H9 (cell line): ENCODE data around the gene MAP2. TPM values are rescaled to one million over a fixed set of nuclear protein-coding genes. Genes with fewer than 3 reads are reported as not detected.

ENCODE experiments used
- DNase-seq: peaks from one replicate; pipeline ENCODE4 v3.0.0-alpha.2; 2017
- H2AFZ ChIP-seq: one replicate; pipeline ENCODE4 v1.6.1; 2013; ENCODE audit warnings: mild to moderate bottlenecking, low read length, control low read depth, moderate library complexity
- H2AK5ac ChIP-seq: 2 replicates; pipeline ENCODE4 v1.6.1; 2013; ENCODE audit warnings: low read length, control low read depth, mixed read lengths; ENCODE audit not compliant: insufficient read length
- H2BK120ac ChIP-seq: one replicate; pipeline ENCODE4 v1.6.1; 2013; ENCODE audit warnings: low read depth, mild to moderate bottlenecking, low read length, control low read depth, inconsistent platforms; ENCODE audit not compliant: poor library complexity, severe bottlenecking
- H2BK12ac ChIP-seq: 2 replicates; pipeline ENCODE4 v1.6.1; 2013; ENCODE audit warnings: low read length, control low read depth, mixed read lengths, low read depth; ENCODE audit not compliant: insufficient read length
- H2BK15ac ChIP-seq: 2 replicates; pipeline ENCODE4 v1.6.1; 2013; ENCODE audit warnings: low read depth, low read length, control low read depth
- H2BK20ac ChIP-seq: one replicate; pipeline ENCODE4 v1.6.1; 2013; ENCODE audit warnings: low read depth, mild to moderate bottlenecking, low read length, control low read depth, inconsistent platforms; ENCODE audit not compliant: poor library complexity, severe bottlenecking
- H2BK5ac ChIP-seq: 2 replicates; pipeline ENCODE4 v1.6.1; 2013; ENCODE audit warnings: low read length, control low read depth, mixed read lengths; ENCODE audit not compliant: insufficient read length
- H3K14ac ChIP-seq: 2 replicates; pipeline ENCODE4 v1.6.1; 2013; ENCODE audit warnings: low read length, control low read depth; ENCODE audit not compliant: insufficient read depth
- H3K18ac ChIP-seq: 2 replicates; pipeline ENCODE4 v1.6.1; 2013; ENCODE audit warnings: low read depth, mild to moderate bottlenecking, mixed read lengths, low read length, control low read depth; ENCODE audit not compliant: insufficient read length
- H3K23ac ChIP-seq: 2 replicates; pipeline ENCODE4 v1.6.1; 2013; ENCODE audit warnings: low read length, control low read depth, mixed read lengths, low read depth; ENCODE audit not compliant: insufficient read length
- H3K23me2 ChIP-seq: 2 replicates; pipeline ENCODE4 v1.6.1; 2013; ENCODE audit warnings: low read depth, mild to moderate bottlenecking, mixed read lengths, low read length, control low read depth; ENCODE audit not compliant: insufficient read length, poor library complexity, severe bottlenecking
- H3K27ac ChIP-seq: 2 replicates; pipeline ENCODE4 v1.5.1; 2013; ENCODE audit warnings: low read length, control low read depth, mixed read lengths, low read depth; ENCODE audit not compliant: insufficient read length
- H3K27me3 ChIP-seq: 2 replicates; pipeline ENCODE4 v1.6.1; 2013; ENCODE audit warnings: low read length, control low read depth, inconsistent platforms; ENCODE audit not compliant: insufficient read depth
- H3K4ac ChIP-seq: 2 replicates; pipeline ENCODE4 v1.6.1; 2013; ENCODE audit warnings: low read depth, mild to moderate bottlenecking, control low read depth, inconsistent platforms, low read length, moderate library complexity
- H3K4me1 ChIP-seq: 2 replicates; pipeline ENCODE4 v1.6.1; 2013; ENCODE audit warnings: low read length, control low read depth, inconsistent platforms; ENCODE audit not compliant: insufficient read depth
- H3K4me2 ChIP-seq: 2 replicates; pipeline ENCODE4 v1.6.1; 2013; ENCODE audit warnings: low read length, control low read depth, mixed read lengths; ENCODE audit not compliant: insufficient read length, insufficient read depth
- H3K56ac ChIP-seq: 2 replicates; pipeline ENCODE4 v1.6.1; 2013; ENCODE audit warnings: low read depth, mild to moderate bottlenecking, mixed read lengths, low read length, control low read depth; ENCODE audit not compliant: insufficient read length
- H3K79me1 ChIP-seq: 2 replicates; pipeline ENCODE4 v1.6.1; 2013; ENCODE audit warnings: low read depth, mild to moderate bottlenecking, moderate library complexity, low read length, control low read depth, inconsistent platforms; ENCODE audit not compliant: insufficient read depth, poor library complexity, severe bottlenecking
- H3K79me2 ChIP-seq: 2 replicates; pipeline ENCODE4 v1.6.1; 2013; ENCODE audit warnings: low read length, control low read depth, inconsistent platforms; ENCODE audit not compliant: insufficient read depth
- H3K9ac ChIP-seq: 2 replicates; pipeline ENCODE4 v1.6.1; 2013; ENCODE audit warnings: low read length, control low read depth, mixed read lengths; ENCODE audit not compliant: insufficient read length; ENCODE audit errors: extremely low read depth
- H3K9me3 ChIP-seq: one replicate; pipeline ENCODE4 v1.6.1; 2013; ENCODE audit warnings: low read depth, low read length, inconsistent platforms; ENCODE audit not compliant: control insufficient read depth
- H3T11ph ChIP-seq: one replicate; pipeline ENCODE4 v1.6.1; 2013; ENCODE audit warnings: mild to moderate bottlenecking, low read length, control low read depth, inconsistent platforms
- H4K20me1 ChIP-seq: one replicate; pipeline ENCODE4 v1.6.1; 2013; ENCODE audit not compliant: control insufficient read depth, insufficient read length, insufficient read depth
- H4K5ac ChIP-seq: 2 replicates; pipeline ENCODE4 v1.6.1; 2013; ENCODE audit warnings: low read depth, mild to moderate bottlenecking, mixed read lengths, low read length, control low read depth; ENCODE audit not compliant: insufficient read length
- H4K8ac ChIP-seq: replicated peaks from 2 replicates; pipeline ENCODE4 v1.6.1; 2013; ENCODE audit warnings: low read length, control low read depth, mixed read lengths, low read depth; ENCODE audit not compliant: insufficient read length
- H4K91ac ChIP-seq: 2 replicates; pipeline ENCODE4 v1.6.1; 2013; ENCODE audit warnings: low read depth, mild to moderate bottlenecking, moderate library complexity, mixed read lengths, low read length, control low read depth; ENCODE audit not compliant: insufficient read length
- H3K27ac Mint-ChIP-seq, 3 experiments: 2 replicates in 2 of 3; 3 replicates in 1 of 3; pipeline ENCODE4 v1.8.0; 2020 to 2021; ENCODE audit warnings: mixed read lengths in 3 of 3, mild to moderate bottlenecking in 1 of 3, moderate library complexity in 1 of 3
- H3K27me3 Mint-ChIP-seq: 2 replicates; pipeline ENCODE4 v1.8.0; 2021; ENCODE audit warnings: low read depth, mild to moderate bottlenecking, moderate library complexity, mixed read lengths
- H3K36me3 Mint-ChIP-seq, 3 experiments: 2 replicates in 2 of 3; 3 replicates in 1 of 3; pipeline ENCODE4 v1.8.0; 2020 to 2021; ENCODE audit warnings: low read depth in 3 of 3, mixed read lengths in 3 of 3; ENCODE audit not compliant: insufficient read depth in 1 of 3
- H3K4me1 Mint-ChIP-seq, 2 experiments: 2 replicates each; pipeline ENCODE4 v1.8.0; 2020; ENCODE audit warnings: mixed read lengths in 2 of 2
- H3K4me3 Mint-ChIP-seq, 2 experiments: 2 replicates in 1 of 2; 3 replicates in 1 of 2; pipeline ENCODE4 v1.8.0; 2020 to 2021; ENCODE audit warnings: mild to moderate bottlenecking in 2 of 2, mixed read lengths in 2 of 2, moderate library complexity in 1 of 2
- H3K9me3 Mint-ChIP-seq, 2 experiments: 2 replicates in 1 of 2; 3 replicates in 1 of 2; pipeline ENCODE4 v1.8.0; 2020; ENCODE audit warnings: mild to moderate bottlenecking in 2 of 2, mixed read lengths in 2 of 2, moderate library complexity in 1 of 2
- WGBS: extraction: QIAGEN DNeasy Blood & Tissue Kit; methylation state at CpG from one replicate; pipeline ENCODE4 v1.1.7; 2013; ENCODE audit warnings: missing lambda C conversion rate, low lambda C conversion rate, mixed read lengths; ENCODE audit not compliant: insufficient read length; ENCODE audit errors: extremely low coverage; 5-methylcytosine and 5-hydroxymethylcytosine counted together
- total RNA-seq: library from RNA; stranded (reverse); gene quantifications from 2 replicates; pipeline ENCODE4 v1.2.1, GENCODE V29; 2021
- TF ChIP-seq, protein P1 (sequence below): fragments of 200-600 bp; sonication (generic); conservative IDR thresholded peaks from 3 replicates; pipeline ENCODE4 v1.8.0; 2021; ENCODE audit warnings: antibody characterized with exemption, mild to moderate bottlenecking

The MAP2 gene
- total RNA-seq, 1 experiment from 2014 or later: 0.87 TPM

DNA sequence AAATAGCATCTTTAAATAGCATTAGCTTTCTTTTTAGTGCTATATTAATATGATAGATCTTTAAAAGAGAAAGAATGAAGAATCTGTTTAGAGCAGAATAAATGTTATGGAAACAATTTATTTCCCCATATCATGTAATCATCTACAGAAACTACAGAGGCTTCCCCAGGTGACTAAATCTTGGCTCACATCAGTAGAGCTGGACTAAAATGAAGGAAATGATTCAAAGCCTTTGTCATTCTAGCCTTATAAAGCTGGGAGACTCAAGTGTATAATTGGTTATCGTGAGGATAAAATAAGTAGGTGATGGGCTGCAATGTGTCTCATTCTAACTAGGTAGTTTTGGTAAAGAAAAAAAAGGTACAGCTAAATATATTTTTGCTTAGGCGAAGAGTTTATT is 264.5 kb downstream of the MAP2 start:
- Mint-ChIP-seq H3K27ac (no peak overlapping the region), H3K4me1 (peaks cover 16 to 17% of the 10 kb centered on the region in 2 experiments), H3K9me3 (no peaks in the 10 kb centered on the region; a peak in 1 of 5 replicates), H3K4me3 (no peak overlapping the region), H3K27me3 (peaks cover 3% of the 10 kb centered on the region; the same call in 1 of the 2 replicates), H3K36me3 (peaks cover 0 to 5% (median 0%) of the 10 kb centered on the region in 3 experiments; a peak in 2 of 7 replicates)
- Histone ChIP-seq H2AFZ (no peak overlapping the region), H3K56ac (no peak overlapping the region), H4K91ac (no peak overlapping the region), H3K27me3 (no peaks in the 10 kb centered on the region), H2BK15ac (no peak overlapping the region), H4K8ac (no peak overlapping the region), H2AK5ac (no peak overlapping the region), H3K79me1 (no peaks in the 10 kb centered on the region), H2BK12ac (no peak overlapping the region), H3K14ac (no peak overlapping the region), H2BK20ac (no peak overlapping the region), H3K9me3 (no peaks in the 10 kb centered on the region), H4K5ac (no peak overlapping the region), H3K9ac (no peak overlapping the region), H3K4me1 (peaks cover 2% of the 10 kb centered on the region; the same call in 1 of the 2 replicates), H3K79me2 (no peaks in the 10 kb centered on the region), H2BK120ac (no peak overlapping the region), H4K20me1 (no peaks in the 10 kb centered on the region), H3T11ph (no peak overlapping the region), H3K23me2 (no peaks in the 10 kb centered on the region), H3K4me2 (no peak overlapping the region), H2BK5ac (no peak overlapping the region), H3K23ac (no peak overlapping the region), H3K18ac (no peak overlapping the region), H3K27ac (no peak overlapping the region), H3K4ac (no peak overlapping the region)
- no peak for DNase-seq
- WGBS: no CpG with 5 or more reads among the region's 2 CpGs
- TF ChIP-seq, protein P1, sequence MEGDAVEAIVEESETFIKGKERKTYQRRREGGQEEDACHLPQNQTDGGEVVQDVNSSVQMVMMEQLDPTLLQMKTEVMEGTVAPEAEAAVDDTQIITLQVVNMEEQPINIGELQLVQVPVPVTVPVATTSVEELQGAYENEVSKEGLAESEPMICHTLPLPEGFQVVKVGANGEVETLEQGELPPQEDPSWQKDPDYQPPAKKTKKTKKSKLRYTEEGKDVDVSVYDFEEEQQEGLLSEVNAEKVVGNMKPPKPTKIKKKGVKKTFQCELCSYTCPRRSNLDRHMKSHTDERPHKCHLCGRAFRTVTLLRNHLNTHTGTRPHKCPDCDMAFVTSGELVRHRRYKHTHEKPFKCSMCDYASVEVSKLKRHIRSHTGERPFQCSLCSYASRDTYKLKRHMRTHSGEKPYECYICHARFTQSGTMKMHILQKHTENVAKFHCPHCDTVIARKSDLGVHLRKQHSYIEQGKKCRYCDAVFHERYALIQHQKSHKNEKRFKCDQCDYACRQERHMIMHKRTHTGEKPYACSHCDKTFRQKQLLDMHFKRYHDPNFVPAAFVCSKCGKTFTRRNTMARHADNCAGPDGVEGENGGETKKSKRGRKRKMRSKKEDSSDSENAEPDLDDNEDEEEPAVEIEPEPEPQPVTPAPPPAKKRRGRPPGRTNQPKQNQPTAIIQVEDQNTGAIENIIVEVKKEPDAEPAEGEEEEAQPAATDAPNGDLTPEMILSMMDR: no peak
